ENCODE measurements around the gene GCHFR. TPM values are rescaled to one million over a fixed set of nuclear protein-coding genes. Genes with fewer than 3 reads are reported as not detected.

GCHFR gene
- total and polyA plus RNA-seq, 12 donors = 2.2 to 10.8 (median 3.9) TPM

DNA sequence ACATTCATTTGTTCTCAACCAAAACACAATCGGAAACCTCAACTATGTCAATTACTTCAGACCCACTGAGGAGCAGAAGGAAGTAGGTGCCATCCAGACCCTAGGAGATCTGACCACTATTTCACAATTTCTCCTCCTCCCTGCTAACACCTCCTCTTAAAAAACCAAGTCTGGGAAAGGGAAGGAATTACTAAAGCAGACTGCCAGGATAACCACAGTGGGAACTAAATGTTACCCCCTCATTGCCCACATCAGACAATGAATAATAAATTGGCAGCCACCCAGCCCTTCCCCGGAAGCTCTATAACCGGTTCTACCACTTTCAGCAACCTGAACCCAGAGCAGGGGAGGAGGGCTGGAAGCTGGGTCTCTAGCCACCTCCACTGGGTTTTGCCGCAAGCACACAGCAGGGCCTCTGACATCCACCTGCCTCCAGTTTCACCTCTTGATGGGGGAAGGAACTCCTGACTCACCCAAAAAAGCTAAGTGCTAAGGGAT is 23.5 kb downstream of the GCHFR start:
- Histone ChIP-seq H3K27ac (peak overlapping the region in 2 of 10 donors; percentile 6 to 33), H3K4me3 (no peak overlapping the region), H3K27me3 (no peaks in the 10 kb centered on the region), H3K4me1 (peaks cover 0 to 25% (median 14%) of the 10 kb centered on the region in 9 donors), H3K9me3 (no peaks in the 10 kb centered on the region), H3K36me3 (peaks cover 0 to 34% (median 0%) of the 10 kb centered on the region in 9 donors)
- TF ChIP-seq, protein P1, sequence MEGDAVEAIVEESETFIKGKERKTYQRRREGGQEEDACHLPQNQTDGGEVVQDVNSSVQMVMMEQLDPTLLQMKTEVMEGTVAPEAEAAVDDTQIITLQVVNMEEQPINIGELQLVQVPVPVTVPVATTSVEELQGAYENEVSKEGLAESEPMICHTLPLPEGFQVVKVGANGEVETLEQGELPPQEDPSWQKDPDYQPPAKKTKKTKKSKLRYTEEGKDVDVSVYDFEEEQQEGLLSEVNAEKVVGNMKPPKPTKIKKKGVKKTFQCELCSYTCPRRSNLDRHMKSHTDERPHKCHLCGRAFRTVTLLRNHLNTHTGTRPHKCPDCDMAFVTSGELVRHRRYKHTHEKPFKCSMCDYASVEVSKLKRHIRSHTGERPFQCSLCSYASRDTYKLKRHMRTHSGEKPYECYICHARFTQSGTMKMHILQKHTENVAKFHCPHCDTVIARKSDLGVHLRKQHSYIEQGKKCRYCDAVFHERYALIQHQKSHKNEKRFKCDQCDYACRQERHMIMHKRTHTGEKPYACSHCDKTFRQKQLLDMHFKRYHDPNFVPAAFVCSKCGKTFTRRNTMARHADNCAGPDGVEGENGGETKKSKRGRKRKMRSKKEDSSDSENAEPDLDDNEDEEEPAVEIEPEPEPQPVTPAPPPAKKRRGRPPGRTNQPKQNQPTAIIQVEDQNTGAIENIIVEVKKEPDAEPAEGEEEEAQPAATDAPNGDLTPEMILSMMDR (IDR thresholded peaks at IDR 0.05) = no peak
- intact Hi-C loops (cut with DNase I) = no loop called here
- ATAC-seq (peak in 2 of 8 donors; percentile 30 to 34), DNase-seq (no peak)
- WGBS, 2 donors = 43 to 47% methylated on average over 4 of the region's 4 CpGs

DNA sequence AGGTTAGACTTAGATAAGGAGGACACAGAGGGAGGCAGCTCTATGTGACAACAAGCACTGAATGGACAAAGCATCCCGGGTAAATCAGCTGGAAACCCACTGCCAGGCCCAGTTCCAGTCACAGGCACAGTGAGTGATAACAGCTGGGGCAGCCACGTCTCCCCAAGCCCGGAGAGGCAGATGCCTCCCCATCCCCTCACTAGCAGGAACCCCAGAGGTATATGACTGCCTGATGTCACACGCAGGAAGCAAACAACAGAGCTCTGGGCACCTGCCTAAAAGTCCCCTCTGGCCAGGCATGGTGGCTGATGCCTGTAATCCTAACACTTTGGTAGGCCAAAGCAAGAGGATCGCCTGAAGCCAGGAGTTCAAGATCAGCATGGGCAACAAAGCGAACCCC is 24.1 kb downstream of the GCHFR start:
- no peaks in the 10 kb centered on the region for H3K9me3 ChIP-seq
- no peak overlapping the region for H3K4me3 ChIP-seq
- intact Hi-C loops (cut with DNase I) = no loop called here
- ATAC-seq (no peak), DNase-seq (no peak)
- H3K36me3 ChIP-seq = peaks cover 0 to 37% (median 0%) of the 10 kb centered on the region in 9 donors
- peak overlapping the region in 2 of 10 donors; percentile 6 to 33 for H3K27ac ChIP-seq
- TF ChIP-seq, protein P1 (IDR thresholded peaks at IDR 0.05) = no peak
- peaks cover 0 to 25% (median 14%) of the 10 kb centered on the region in 9 donors for H3K4me1 ChIP-seq
- WGBS, 2 donors = 61 to 64% methylated on average over 6 of the region's 6 CpGs
- no peaks in the 10 kb centered on the region for H3K27me3 ChIP-seq

DNA sequence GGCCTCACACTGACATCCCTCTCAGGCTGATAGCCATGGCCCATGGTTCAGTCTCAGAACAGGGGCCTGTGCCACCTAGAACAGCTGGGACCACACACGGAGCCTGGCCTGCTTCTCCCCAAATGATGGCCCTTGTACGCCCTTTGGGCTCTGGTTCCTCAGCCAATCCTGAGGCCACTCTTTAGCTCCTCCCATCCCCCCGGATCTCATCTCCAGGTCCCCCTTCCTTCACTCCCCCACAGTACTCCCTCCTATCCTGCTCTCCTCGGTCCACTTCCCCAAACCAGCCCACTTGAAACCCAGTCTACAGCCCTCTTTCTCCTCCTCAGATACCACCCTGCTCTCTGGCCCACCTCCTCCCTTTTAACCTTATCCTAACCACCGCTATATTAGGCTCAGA is 25.3 kb downstream of the GCHFR start:
- H3K4me3 ChIP-seq = no peak overlapping the region
- H3K9me3 ChIP-seq = no peaks in the 10 kb centered on the region
- TF ChIP-seq, protein P1 (IDR thresholded peaks at IDR 0.05) = no peak
- DNase-seq (no peak), ATAC-seq (peak in 1 of 8 donors; percentile 17)
- no peak overlapping the region for H3K27ac ChIP-seq
- WGBS, 2 donors = 78 to 90% methylated on average over 5 of the region's 5 CpGs
- H3K27me3 ChIP-seq = no peaks in the 10 kb centered on the region
- peaks cover 0 to 37% (median 0%) of the 10 kb centered on the region in 9 donors for H3K36me3 ChIP-seq
- intact Hi-C loops (cut with DNase I) = no loop called here
- H3K4me1 ChIP-seq = peaks cover 0 to 35% (median 16%) of the 10 kb centered on the region in 9 donors

DNA sequence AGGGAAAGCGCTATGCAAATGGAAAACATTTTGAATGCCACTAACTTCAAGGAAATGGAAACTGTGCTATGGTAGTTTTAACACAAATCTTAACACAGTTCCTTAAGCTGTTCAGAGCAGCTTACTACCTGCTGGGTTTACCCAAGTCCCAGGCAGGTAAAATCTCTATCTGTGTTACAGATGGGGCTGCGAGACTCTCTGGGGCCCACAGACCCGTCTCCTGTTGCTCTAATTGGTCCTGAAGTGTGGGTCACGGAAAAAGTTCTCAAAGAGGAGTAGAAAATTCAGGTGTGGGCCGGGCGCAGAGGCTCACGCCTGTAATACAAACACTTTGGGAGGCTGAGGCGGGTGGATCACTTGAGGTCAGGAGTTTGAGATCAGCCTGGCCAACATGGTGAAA is 26.1 kb downstream of the GCHFR start:
- Histone ChIP-seq H3K9me3 (no peaks in the 10 kb centered on the region), H3K4me3 (no peak overlapping the region), H3K36me3 (peaks cover 0 to 33% (median 0%) of the 10 kb centered on the region in 9 donors), H3K4me1 (peaks cover 0 to 43% (median 22%) of the 10 kb centered on the region in 9 donors), H3K27ac (no peak overlapping the region), H3K27me3 (no peaks in the 10 kb centered on the region)
- ATAC-seq = no peak
- DNase-seq = no peak
- TF ChIP-seq, protein P1 (IDR thresholded peaks at IDR 0.05) = no peak
- intact Hi-C loops (cut with DNase I) = no loop called here
- WGBS, 2 donors = 95 to 97% methylated on average over 8 of the region's 8 CpGs

Measured in heart right ventricle (tissue), 16 donors.